Testis (tissue), 2 donors: ENCODE measurements around the gene ENAH.

Source experiments
- POLR2A ChIP-seq: fragments of 450-650 bp; IDR thresholded peaks from one replicate; pipeline ENCODE4 v1.6.1; 2017; ENCODE audit warnings: antibody characterized with exemption, mild to moderate bottlenecking, moderate library complexity
- TF ChIP-seq, protein P1 (sequence below), 3 experiments: fragments of 450-650 bp in 2 of 3; fragments of 200-600 bp in 1 of 3; sonication (generic) in 1 of 3; IDR thresholded peaks; one replicate each; pipeline ENCODE4 v1.5.1; 2016 to 2019; ENCODE audit warnings: antibody characterized with exemption in 3 of 3, mild to moderate bottlenecking in 2 of 3, moderate library complexity in 1 of 3

DNA sequence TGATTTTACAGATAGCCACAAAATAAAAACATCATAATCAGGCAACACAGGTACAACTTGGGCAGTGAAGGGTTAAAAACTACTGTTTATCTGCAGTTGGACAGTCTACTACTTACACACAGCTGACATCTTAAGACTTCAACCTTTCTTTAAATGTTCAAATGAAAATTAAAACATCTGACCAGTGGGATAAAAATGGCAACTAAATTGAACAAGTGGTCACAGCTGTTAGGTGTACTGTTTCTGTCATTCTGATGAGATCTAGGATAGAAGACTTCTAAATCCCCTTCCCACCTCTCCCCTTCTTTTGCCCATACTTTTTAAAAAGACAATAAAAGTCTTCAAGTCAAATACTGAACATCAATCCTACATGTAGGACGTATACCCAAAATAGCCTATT, 56.2 kb downstream of the ENAH start:
- TF ChIP-seq, protein P1, sequence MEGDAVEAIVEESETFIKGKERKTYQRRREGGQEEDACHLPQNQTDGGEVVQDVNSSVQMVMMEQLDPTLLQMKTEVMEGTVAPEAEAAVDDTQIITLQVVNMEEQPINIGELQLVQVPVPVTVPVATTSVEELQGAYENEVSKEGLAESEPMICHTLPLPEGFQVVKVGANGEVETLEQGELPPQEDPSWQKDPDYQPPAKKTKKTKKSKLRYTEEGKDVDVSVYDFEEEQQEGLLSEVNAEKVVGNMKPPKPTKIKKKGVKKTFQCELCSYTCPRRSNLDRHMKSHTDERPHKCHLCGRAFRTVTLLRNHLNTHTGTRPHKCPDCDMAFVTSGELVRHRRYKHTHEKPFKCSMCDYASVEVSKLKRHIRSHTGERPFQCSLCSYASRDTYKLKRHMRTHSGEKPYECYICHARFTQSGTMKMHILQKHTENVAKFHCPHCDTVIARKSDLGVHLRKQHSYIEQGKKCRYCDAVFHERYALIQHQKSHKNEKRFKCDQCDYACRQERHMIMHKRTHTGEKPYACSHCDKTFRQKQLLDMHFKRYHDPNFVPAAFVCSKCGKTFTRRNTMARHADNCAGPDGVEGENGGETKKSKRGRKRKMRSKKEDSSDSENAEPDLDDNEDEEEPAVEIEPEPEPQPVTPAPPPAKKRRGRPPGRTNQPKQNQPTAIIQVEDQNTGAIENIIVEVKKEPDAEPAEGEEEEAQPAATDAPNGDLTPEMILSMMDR (IDR thresholded peaks at IDR 0.05): no peak
- no peak for TF ChIP-seq POLR2A
